DOHH2 (cell line): ENCODE measurements around the gene ALG8.

Experiments used
- CTCF ChIP-seq: fragments of 200-600 bp; sonication (generic); IDR thresholded peaks from one replicate; pipeline ENCODE4 v1.5.1; 2014; ENCODE audit warnings: antibody characterized with exemption, mild to moderate bottlenecking, low read depth, low read length; ENCODE audit not compliant: poor library complexity, severe bottlenecking
- EZH2phosphoT487 ChIP-seq: fragments of 200-600 bp; sonication (generic); IDR thresholded peaks from 2 replicates; pipeline ENCODE4 v1.6.1; 2017; ENCODE audit warnings: borderline replicate concordance, mild to moderate bottlenecking, antibody characterized with exemption, low read length, moderate library complexity, mixed read lengths

- TF ChIP-seq CTCF (no peak), EZH2phosphoT487 (no peak)
These were observed 88.2 kb downstream of the ALG8 start for GRCh38 chr11:78050964-78051831.
